Epithelial cell of proximal tubule (primary cell): ENCODE measurements around the gene SMAP1. TPM values are rescaled to one million over a fixed set of nuclear protein-coding genes. Genes with fewer than 3 reads are reported as not detected.

Experiments
- DNase-seq: peaks from one replicate; pipeline ENCODE4 v3.0.0-alpha.2; 2011; ENCODE audit warnings: low read depth
- H3K4me3 ChIP-seq: 2 replicates; pipeline ENCODE4 v1.5.1; 2011; ENCODE audit warnings: low read depth, mild to moderate bottlenecking, low read length
- total RNA-seq: library from RNA; depleted of rRNA; stranded (reverse); fragments of >200 nt; gene quantifications from 2 replicates; pipeline ENCODE4 v1.2.3, GENCODE V29; 2015
- TF ChIP-seq, protein P1 (sequence below): conservative IDR thresholded peaks from 2 replicates; pipeline ENCODE4 v1.5.1; 2012; ENCODE audit warnings: low read depth, mild to moderate bottlenecking, low read length

The SMAP1 gene
- total RNA-seq, 1 donor from 2014 or later = 24.7 TPM

DNA sequence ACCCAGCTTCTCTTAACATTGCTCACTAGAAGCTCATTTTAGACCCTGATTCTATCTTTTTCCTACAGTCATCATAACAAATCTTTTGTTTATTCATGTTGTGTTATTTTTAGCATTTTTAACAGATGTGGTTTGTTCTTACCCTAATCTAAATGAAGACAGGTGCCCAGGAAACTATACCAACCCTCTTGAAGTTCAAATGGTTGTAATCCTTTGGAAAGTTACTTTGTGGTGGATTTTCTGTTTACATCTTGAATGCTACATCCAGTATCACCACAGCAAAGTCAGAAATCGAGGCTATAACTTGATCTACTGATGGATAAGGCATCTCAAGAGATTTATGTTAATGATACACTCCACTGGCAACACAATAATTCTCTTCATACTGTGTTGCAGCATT, 26.2 kb downstream of the SMAP1 start:
- DNase-seq = no peak
- TF ChIP-seq, protein P1, sequence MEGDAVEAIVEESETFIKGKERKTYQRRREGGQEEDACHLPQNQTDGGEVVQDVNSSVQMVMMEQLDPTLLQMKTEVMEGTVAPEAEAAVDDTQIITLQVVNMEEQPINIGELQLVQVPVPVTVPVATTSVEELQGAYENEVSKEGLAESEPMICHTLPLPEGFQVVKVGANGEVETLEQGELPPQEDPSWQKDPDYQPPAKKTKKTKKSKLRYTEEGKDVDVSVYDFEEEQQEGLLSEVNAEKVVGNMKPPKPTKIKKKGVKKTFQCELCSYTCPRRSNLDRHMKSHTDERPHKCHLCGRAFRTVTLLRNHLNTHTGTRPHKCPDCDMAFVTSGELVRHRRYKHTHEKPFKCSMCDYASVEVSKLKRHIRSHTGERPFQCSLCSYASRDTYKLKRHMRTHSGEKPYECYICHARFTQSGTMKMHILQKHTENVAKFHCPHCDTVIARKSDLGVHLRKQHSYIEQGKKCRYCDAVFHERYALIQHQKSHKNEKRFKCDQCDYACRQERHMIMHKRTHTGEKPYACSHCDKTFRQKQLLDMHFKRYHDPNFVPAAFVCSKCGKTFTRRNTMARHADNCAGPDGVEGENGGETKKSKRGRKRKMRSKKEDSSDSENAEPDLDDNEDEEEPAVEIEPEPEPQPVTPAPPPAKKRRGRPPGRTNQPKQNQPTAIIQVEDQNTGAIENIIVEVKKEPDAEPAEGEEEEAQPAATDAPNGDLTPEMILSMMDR = no peak

DNA sequence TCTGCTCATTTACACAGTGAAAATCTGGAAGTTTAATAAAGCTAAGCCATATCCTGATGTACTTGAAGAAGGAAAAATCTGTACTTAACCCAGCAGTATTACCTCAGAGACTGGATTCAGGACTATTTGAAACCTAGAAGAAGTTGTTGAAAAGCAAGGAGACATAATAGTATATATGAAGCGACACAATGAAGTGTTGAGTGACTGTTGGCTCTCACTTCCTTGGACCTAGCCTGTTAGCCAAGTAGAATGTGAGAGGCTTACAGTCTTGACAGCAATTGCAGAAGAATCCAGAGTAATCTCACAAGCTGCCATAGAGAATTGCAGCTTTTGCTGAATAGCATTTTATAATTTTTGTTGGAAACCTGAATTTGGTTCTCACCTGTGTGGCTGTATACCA, 26.7 kb downstream of the SMAP1 start:
- TF ChIP-seq, protein P1 = no peak
- DNase-seq = no peak
- H3K4me3 ChIP-seq = no peak overlapping the region

More for the DNA sequence above, 26.2 kb downstream of the SMAP1 start:
- no peak overlapping the region for H3K4me3 ChIP-seq

DNA sequence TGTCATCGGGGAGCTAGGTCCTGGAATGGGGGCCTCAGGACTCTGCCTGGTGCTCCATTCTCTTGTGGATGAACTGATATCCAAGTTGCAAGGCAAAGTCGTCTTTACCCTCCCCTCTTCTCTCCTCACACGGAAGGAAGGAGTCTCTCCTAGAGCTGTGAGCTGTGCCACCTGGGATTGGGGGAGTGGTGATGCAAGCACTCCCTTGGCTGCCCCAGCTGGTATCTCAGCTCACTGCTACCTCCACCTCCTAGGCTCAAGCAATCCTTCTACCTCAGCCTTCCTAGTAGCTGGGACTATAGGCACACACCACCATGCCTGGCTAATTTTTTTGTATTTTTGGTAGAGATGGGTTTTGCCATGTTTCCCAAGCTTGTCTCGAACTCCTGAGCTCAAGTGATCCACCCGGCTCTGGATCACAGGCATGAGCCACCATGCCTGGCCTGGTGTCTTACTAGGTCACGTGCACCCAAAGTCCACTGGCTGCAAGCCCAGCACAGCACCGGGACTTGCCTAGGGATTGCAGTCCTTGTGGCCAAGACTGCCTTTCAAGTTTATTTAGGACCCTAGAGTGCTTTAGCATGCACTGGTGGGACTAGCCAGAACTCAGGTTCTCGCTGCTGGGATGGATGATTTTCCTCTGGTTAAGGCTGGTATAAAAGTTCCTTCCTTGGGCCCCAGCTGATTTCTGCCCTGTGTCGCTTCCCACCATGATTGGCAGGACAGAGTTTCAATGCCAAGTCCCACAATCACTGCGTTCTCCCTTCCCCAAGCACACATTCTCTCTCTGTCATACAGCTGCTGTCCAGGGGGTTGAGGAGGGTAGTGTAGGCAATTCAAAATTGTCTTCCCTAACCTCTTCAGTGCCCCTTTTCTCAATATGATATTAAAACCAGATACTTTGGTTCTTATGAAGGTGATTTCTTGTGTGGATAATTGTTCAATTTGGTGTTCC, 33.5 kb downstream of the SMAP1 start:
- TF ChIP-seq, protein P1 = no peak
- no peak overlapping the region for H3K4me3 ChIP-seq

DNA sequence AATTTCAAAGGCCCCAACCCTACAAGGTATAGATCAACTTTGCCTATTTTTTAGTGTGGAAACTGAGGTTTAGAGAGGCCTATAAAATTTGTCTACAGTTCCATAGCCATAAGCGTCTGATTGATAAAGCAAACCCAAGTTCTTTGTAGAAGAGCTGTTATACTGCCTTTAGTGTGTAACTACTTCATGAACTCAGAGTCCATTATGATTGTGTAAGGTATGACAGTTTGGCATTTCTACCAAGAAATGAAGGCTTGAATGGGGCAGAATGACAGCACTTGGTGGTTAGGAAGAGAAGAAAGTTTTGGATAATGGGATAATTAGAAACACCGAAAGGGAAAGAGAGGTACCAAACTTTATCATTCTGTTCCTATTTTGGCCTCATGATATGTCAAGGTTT, 38.1 kb downstream of the SMAP1 start:
- TF ChIP-seq, protein P1 = no peak
- no peak for DNase-seq
- H3K4me3 ChIP-seq = no peak overlapping the region

More for the DNA sequence above, 33.5 kb downstream of the SMAP1 start:
- no peak for DNase-seq

DNA sequence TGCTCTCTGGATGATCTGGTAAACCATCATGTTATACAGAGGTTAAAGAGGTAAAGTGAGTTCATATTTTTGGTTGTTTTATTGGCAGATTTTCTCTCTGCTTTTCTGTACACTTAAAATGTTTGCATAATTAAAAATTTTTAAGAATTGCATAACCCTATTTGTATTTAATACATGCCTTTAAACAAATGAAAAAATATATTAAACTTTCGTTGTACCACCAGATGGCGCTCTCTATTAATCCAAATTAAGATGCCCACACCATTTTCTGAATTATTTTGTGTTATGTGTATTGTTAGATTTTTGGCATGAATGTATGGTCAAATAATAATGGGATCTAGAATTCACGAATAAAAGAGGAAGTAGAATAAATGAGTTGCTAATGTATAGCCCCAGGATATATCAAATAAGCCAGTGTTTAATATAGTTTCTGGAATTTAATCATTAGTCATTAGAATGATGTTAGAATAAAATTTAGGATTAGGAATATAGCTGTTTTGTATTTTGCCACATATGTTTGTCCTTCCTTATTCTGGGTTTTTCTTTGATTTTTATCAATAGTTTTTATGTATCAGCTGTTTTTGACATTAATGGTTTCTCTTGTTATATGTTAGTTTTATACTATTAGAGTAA, 38.9 kb downstream of the SMAP1 start:
- no peak for DNase-seq
- no peak overlapping the region for H3K4me3 ChIP-seq
- TF ChIP-seq, protein P1 = peak; percentile 59

DNA sequence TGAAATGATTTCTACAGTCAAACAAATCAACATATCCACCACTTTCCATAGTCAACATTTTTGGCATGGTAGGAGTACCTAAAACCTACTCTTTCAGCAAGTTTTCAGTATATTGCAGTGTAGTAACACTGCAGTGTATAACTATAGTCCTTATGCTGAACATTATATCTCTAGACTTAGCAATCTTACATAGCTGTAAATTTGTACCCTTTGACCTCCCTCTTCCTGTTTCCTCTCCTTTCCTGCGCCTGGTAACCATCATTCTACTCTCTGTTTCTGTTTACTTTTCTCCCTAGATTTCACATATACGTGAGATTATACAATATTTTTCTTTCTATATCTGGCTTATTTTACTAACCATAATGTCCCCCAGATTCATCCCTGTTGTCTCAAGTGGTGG, 40.2 kb downstream of the SMAP1 start:
- H3K4me3 ChIP-seq = no peak overlapping the region
- no peak for DNase-seq
- TF ChIP-seq, protein P1 = no peak
